AG10803 (cell line): ENCODE data around the gene HTR1E.

ENCODE experiments used
- DNase-seq: peaks from one replicate; pipeline ENCODE4 v3.0.0; 2010; ENCODE audit warnings: low read depth
- H3K4me3 ChIP-seq: 2 replicates; pipeline ENCODE4 v1.5.1; 2011; ENCODE audit warnings: mild to moderate bottlenecking, low read length, control low read depth
- TF ChIP-seq, protein P1 (sequence below): conservative IDR thresholded peaks from 2 replicates; pipeline ENCODE4 v1.5.1; 2011; ENCODE audit warnings: mild to moderate bottlenecking, low read length, control low read depth, inconsistent platforms

HTR1E gene

DNA sequence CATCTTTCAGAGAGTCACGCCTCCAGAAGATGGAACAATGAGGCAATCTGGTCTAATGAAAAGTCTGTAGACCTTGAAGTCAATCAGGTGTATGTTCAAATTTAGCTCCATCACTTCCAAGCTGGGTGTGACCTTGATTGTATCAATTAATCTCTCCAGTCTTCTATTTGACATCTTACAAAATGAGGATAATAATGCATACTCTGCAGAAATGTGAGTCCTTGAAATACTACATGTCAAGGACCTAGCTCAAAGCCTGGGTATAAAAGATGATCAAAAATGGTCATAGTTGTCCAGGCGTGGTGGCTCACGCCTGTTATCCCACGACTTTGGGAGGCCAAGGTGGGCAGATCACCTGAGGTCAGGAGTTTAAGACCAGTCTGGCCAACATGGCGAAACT is 127.8 kb downstream of the HTR1E start:
- H3K4me3 ChIP-seq = no peak overlapping the region
- TF ChIP-seq, protein P1, sequence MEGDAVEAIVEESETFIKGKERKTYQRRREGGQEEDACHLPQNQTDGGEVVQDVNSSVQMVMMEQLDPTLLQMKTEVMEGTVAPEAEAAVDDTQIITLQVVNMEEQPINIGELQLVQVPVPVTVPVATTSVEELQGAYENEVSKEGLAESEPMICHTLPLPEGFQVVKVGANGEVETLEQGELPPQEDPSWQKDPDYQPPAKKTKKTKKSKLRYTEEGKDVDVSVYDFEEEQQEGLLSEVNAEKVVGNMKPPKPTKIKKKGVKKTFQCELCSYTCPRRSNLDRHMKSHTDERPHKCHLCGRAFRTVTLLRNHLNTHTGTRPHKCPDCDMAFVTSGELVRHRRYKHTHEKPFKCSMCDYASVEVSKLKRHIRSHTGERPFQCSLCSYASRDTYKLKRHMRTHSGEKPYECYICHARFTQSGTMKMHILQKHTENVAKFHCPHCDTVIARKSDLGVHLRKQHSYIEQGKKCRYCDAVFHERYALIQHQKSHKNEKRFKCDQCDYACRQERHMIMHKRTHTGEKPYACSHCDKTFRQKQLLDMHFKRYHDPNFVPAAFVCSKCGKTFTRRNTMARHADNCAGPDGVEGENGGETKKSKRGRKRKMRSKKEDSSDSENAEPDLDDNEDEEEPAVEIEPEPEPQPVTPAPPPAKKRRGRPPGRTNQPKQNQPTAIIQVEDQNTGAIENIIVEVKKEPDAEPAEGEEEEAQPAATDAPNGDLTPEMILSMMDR = no peak
- DNase-seq = no peak
